GM12878 (cell line): ENCODE data around the gene KLF7. TPM values are rescaled to one million over a fixed set of nuclear protein-coding genes. Genes with fewer than 3 reads are reported as not detected.

Experiments used
- ATAC-seq: fragments of 200-7000 bp; cut with Tn5 transposase; 3 replicates; pipeline ENCODE4 v1.9.1; 2020; ENCODE audit warnings: mild to moderate bottlenecking, moderate library complexity
- BruUV-seq: library from RNA; stranded (reverse); fragments of 400-500 nt; replicated peaks from 2 replicates; lab custom pipeline; 2021; lab: Mats Ljungman, UMichigan
- CTCF ChIA-PET: fragments of 300-600 bp; sonication (Branson Sonifier 250); formaldehyde crosslinking; extraction: SDS; loops from one replicate; lab custom pipeline; 2021; ENCODE audit warnings: inconsistent platforms; lab: Yijun Ruan, JAX
- POLR2A ChIA-PET: fragments of 350-600 bp; formaldehyde crosslinking; extraction: SDS; loops from one replicate; lab custom pipeline; 2021; ENCODE audit warnings: inconsistent platforms; lab: Charles Lee
- RAD21 ChIA-PET: fragments of 300-600 bp; sonication (Branson Sonifier 250); formaldehyde crosslinking; loops from one replicate; lab custom pipeline; 2023; ENCODE audit warnings: antibody characterized with exemption; ENCODE audit not compliant: unreplicated experiment; lab: Charles Lee
- SMC1A ChIA-PET: fragments of 300-600 bp; sonication (Branson Sonifier 250); formaldehyde crosslinking; loops from one replicate; lab custom pipeline; 2023; ENCODE audit not compliant: unreplicated experiment, uncharacterized antibody; lab: Charles Lee
- DNase-seq: peaks from one replicate; pipeline ENCODE4 v3.0.0-alpha.2; 2011; ENCODE audit warnings: low read depth, low spot score
- FAIRE-seq: peaks from 3 replicates; lab custom pipeline; 2011; peaks lifted over from hg19 to GRCh38; lab: Jason Lieb, UNC
- H2AFZ ChIP-seq: 2 replicates; pipeline ENCODE4 v1.6.0; 2011; ENCODE audit warnings: low read depth, low read length, control low read depth; ENCODE audit not compliant: control insufficient read depth
- H3K27ac ChIP-seq: 2 replicates; pipeline ENCODE4 v1.5.1; 2011; ENCODE audit warnings: control low read depth; ENCODE audit not compliant: control insufficient read depth, insufficient read depth
- H3K27me3 ChIP-seq, 2 experiments: replicated peaks in 1 of 2; 2 replicates each; pipeline versions ENCODE4 v1.6.0 to v1.6.1; 2011; ENCODE audit warnings: low read length in 1 of 2; ENCODE audit not compliant: control insufficient read depth in 2 of 2, insufficient read depth in 2 of 2
- H3K36me3 ChIP-seq, 2 experiments: 2 replicates each; pipeline ENCODE4 v1.5.1; 2011; ENCODE audit warnings: low read length in 1 of 2; ENCODE audit not compliant: control insufficient read depth in 2 of 2, insufficient read depth in 2 of 2
- H3K4me1 ChIP-seq: 2 replicates; pipeline ENCODE4 v1.6.1; 2011; ENCODE audit warnings: mild to moderate bottlenecking, low read length, moderate library complexity, mixed read lengths; ENCODE audit not compliant: control insufficient read depth, insufficient read depth
- H3K4me2 ChIP-seq: 2 replicates; pipeline ENCODE4 v1.6.0; 2011; ENCODE audit warnings: control low read depth; ENCODE audit not compliant: control insufficient read depth, insufficient read depth
- H3K4me3 ChIP-seq: fragments of 200-600 bp; sonication (generic); 2 replicates; pipeline ENCODE4 v1.5.1; 2016
- H3K79me2 ChIP-seq: 2 replicates; pipeline ENCODE4 v1.6.0; 2011; ENCODE audit warnings: low read length; ENCODE audit not compliant: control insufficient read depth, insufficient read depth
- H3K9ac ChIP-seq: 2 replicates; pipeline ENCODE4 v1.8.0; 2011; ENCODE audit warnings: low read length, control low read depth, mixed read lengths; ENCODE audit not compliant: control insufficient read depth, insufficient read depth
- H3K9me3 ChIP-seq: replicated peaks from 3 replicates; pipeline ENCODE4 v1.5.1; 2011; ENCODE audit warnings: mild to moderate bottlenecking, low read length; ENCODE audit not compliant: control insufficient read depth, insufficient read depth
- H4K20me1 ChIP-seq: 2 replicates; pipeline ENCODE4 v1.6.0; 2011; ENCODE audit not compliant: control insufficient read depth, insufficient read depth
- CHD4 ChIP-seq: fragments of 200-600 bp; sonication (generic); IDR thresholded peaks from 2 replicates; pipeline ENCODE4 v1.6.1; 2016; ENCODE audit warnings: mild to moderate bottlenecking
- GATAD2B ChIP-seq: fragments of 450-650 bp; conservative IDR thresholded peaks from 2 replicates; pipeline ENCODE4 v1.6.1; 2017; ENCODE audit warnings: low read depth, mild to moderate bottlenecking, moderate library complexity
- PAX8 ChIP-seq: fragments of 450-650 bp; IDR thresholded peaks from 2 replicates; pipeline ENCODE4 v1.6.1; 2017; ENCODE audit warnings: mild to moderate bottlenecking, moderate library complexity
- PKNOX1 ChIP-seq: fragments of 450-650 bp; IDR thresholded peaks from 2 replicates; pipeline ENCODE4 v1.6.1; 2016; ENCODE audit warnings: mild to moderate bottlenecking
- SREBF2 ChIP-seq: IDR thresholded peaks from 2 replicates; pipeline ENCODE4 v1.6.1; 2012; ENCODE audit warnings: mild to moderate bottlenecking, low read length
- SRF ChIP-seq, 2 experiments: IDR thresholded peaks; 2 replicates each; pipeline ENCODE4 v1.6.1; 2011; ENCODE audit warnings: low read depth in 2 of 2, low read length in 2 of 2, mild to moderate bottlenecking in 1 of 2, moderate library complexity in 1 of 2
- TARDBP ChIP-seq: IDR thresholded peaks from 2 replicates; pipeline ENCODE4 v1.6.1; 2016; ENCODE audit warnings: borderline replicate concordance
- WGBS: methylation state at CpG from one replicate; pipeline ENCODE4 v1.1.6; 2016; ENCODE audit warnings: low lambda C conversion rate; ENCODE audit not compliant: insufficient replicate concordance, insufficient coverage; ENCODE audit errors: missing lambda C conversion rate; 5-methylcytosine and 5-hydroxymethylcytosine counted together
- in situ Hi-C: fragments of 300-500 bp; cut with MboI; formaldehyde crosslinking; loops from 9 replicates; pipeline ENCODE4 v1.14.3; 2018; ENCODE audit warnings: mixed read lengths
- intact Hi-C: fragments of 100-400 bp; cut with micrococcal nuclease; formaldehyde crosslinking; loops from one replicate; pipeline ENCODE4 v1.14.2; 2022; ENCODE audit not compliant: unreplicated experiment
- polyA plus RNA-seq, 11 experiments: library from polyadenylated mRNA; depleted of rRNA in 4 of 11; unstranded in 6 of 11; stranded (reverse) in 5 of 11; fragments of >200 nt; fragmentation: Nextera tagmentation in 4 of 11; fragmentation: Illumina TruSeq in 1 of 11; extraction: Ambion mirVana in 4 of 11; extraction: Trizol in 1 of 11; gene quantifications; 1 replicate in 1 of 11; 2 replicates in 10 of 11; pipeline versions ENCODE4 v1.2.1 to v1.2.3, GENCODE V29; 2011 to 2016; ENCODE audit warnings: inconsistent platforms in 2 of 11, missing spikeins in 2 of 11, low read depth in 1 of 11
- total RNA-seq, 4 experiments: library from RNA; depleted of rRNA in 3 of 4; stranded (reverse); fragments of >200 nt in 3 of 4; fragmentation: Illumina TruSeq in 1 of 4; extraction: Trizol in 1 of 4; gene quantifications; 2 replicates each; pipeline versions ENCODE4 v1.2.1 to v1.2.3, GENCODE V29; 2013 to 2021
- TF ChIP-seq, protein P1 (sequence below): fragments of 450-650 bp; IDR thresholded peaks from 2 replicates; pipeline ENCODE4 v1.6.1; 2017; ENCODE audit warnings: antibody characterized with exemption, mild to moderate bottlenecking, moderate library complexity

Gene KLF7
- total and polyA plus RNA-seq, 10 of the 15 experiments (the other 5 are each of a cell fraction or from before 2014, with no cell fraction given) = 2.4 to 24.8 (median 8.5) TPM

- intact Hi-C loops (no loop called here), in situ Hi-C loops (no loop called here)
- ChIA-PET SMC1A (interaction anchor here (0.8 to 1.3 kb wide), 3 partner anchors 10 to 134 kb away, joined by 3 read pairs; no protein-coding TSS in a partner anchor), RAD21 (interaction anchor here (1.0 to 1.3 kb wide), 2 partner anchors 50 to 349 kb away, joined by 3 to 6 read pairs; no protein-coding TSS in a partner anchor), POLR2A (interaction anchor here (1.0 kb wide), 1 partner anchor 11 kb away, joined by 4 read pairs; no protein-coding TSS in a partner anchor), CTCF (interaction anchor here (0.8 to 1.6 kb wide), 2 partner anchors 9 to 49 kb away, joined by 3 read pairs; no protein-coding TSS in a partner anchor)
- Histone ChIP-seq H3K27me3 (no peaks in the 10 kb centered on the region), H3K27ac (no peak overlapping the region), H3K79me2 (no peaks in the 10 kb centered on the region; the same call in none of the 2 replicates), H4K20me1 (no peaks in the 10 kb centered on the region), H3K9ac (no peak overlapping the region), H3K36me3 (no peaks in the 10 kb centered on the region; a peak in 1 of 4 replicates), H2AFZ (no peak overlapping the region), H3K4me1 (no peaks in the 10 kb centered on the region), H3K4me2 (no peak overlapping the region), H3K4me3 (no peak overlapping the region), H3K9me3 (no peaks in the 10 kb centered on the region)
- FAIRE-seq (no peak), DNase-seq (no peak), ATAC-seq (no peak; the same call in 2 of the 3 replicates)
- BruUV-seq = no TSS peak
- WGBS = 24% methylated on average over 4 of the region's 4 CpGs
- TF ChIP-seq SRF (IDR thresholded peaks at IDR 0.05; ENCODE audit: low read depth in 2 of 2, low read length in 2 of 2) (no peak), PKNOX1 (peak; percentile 61)
Measured at GRCh38 chr2:207123335-207123744, 42.4 kb downstream of the KLF7 start.

DNA sequence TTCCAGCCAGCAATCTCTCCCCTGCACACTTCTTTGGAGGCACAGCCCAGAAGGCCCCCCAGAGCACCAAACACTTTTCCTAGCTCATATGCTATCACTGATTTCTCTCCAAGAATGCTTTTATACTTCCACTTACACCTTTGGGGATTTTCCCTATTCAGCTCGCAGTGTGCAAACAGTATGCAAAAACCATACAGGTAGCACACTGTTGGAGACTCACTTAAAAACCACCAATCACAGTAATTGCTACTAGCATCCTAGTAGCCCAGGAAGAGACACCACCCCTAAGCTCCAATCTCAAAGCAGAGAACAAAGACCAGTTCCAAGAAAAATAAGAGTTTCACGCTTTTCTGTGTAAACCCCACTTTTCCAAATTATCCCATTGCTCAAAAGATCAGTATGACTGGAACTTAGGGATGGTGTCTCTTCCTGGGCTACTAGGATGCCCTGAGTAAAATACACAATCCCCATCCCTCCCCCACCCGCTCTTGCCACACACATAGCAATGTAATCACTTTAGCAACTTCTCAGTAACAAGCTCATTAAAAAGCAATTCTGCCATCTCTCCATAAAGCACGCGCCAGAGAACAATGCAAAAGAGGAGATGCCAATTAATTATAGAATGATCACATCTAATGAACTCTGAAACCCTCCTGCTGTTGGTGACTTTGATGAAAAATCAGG lies 43.0 kb downstream of the KLF7 start:
- no peak overlapping the region for H3K27ac ChIP-seq
- BruUV-seq = no TSS peak
- in situ Hi-C loops (no loop called here), intact Hi-C loops (no loop called here)
- H3K36me3 ChIP-seq = no peaks in the 10 kb centered on the region; a peak in 1 of 4 replicates
- 83% methylated on average over 5 of the region's 5 CpGs for WGBS
- DNase-seq = no peak
- no peak overlapping the region for H3K9ac ChIP-seq
- H3K4me2 ChIP-seq = no peak overlapping the region
- H3K4me1 ChIP-seq = no peaks in the 10 kb centered on the region
- no peaks in the 10 kb centered on the region for H3K9me3 ChIP-seq
- no peaks in the 10 kb centered on the region for H4K20me1 ChIP-seq
- no peaks in the 10 kb centered on the region; the same call in none of the 2 replicates for H3K79me2 ChIP-seq
- H3K27me3 ChIP-seq = no peaks in the 10 kb centered on the region
- H2AFZ ChIP-seq = no peak overlapping the region
- FAIRE-seq = no peak
- H3K4me3 ChIP-seq = no peak overlapping the region
- ChIA-PET CTCF (interaction anchor here (0.8 to 1.6 kb wide), 2 partner anchors 9 to 49 kb away, joined by 3 read pairs; no protein-coding TSS in a partner anchor), SMC1A (interaction anchor here (0.8 to 1.3 kb wide), 3 partner anchors 10 to 134 kb away, joined by 3 read pairs; no protein-coding TSS in a partner anchor), POLR2A (interaction anchor here (1.0 kb wide), 1 partner anchor 10 kb away, joined by 4 read pairs; no protein-coding TSS in a partner anchor), RAD21 (interaction anchor here (1.0 to 1.3 kb wide), 2 partner anchors 49 to 349 kb away, joined by 3 to 6 read pairs; no protein-coding TSS in a partner anchor)
- ATAC-seq = no peak
- TF ChIP-seq, protein P1, sequence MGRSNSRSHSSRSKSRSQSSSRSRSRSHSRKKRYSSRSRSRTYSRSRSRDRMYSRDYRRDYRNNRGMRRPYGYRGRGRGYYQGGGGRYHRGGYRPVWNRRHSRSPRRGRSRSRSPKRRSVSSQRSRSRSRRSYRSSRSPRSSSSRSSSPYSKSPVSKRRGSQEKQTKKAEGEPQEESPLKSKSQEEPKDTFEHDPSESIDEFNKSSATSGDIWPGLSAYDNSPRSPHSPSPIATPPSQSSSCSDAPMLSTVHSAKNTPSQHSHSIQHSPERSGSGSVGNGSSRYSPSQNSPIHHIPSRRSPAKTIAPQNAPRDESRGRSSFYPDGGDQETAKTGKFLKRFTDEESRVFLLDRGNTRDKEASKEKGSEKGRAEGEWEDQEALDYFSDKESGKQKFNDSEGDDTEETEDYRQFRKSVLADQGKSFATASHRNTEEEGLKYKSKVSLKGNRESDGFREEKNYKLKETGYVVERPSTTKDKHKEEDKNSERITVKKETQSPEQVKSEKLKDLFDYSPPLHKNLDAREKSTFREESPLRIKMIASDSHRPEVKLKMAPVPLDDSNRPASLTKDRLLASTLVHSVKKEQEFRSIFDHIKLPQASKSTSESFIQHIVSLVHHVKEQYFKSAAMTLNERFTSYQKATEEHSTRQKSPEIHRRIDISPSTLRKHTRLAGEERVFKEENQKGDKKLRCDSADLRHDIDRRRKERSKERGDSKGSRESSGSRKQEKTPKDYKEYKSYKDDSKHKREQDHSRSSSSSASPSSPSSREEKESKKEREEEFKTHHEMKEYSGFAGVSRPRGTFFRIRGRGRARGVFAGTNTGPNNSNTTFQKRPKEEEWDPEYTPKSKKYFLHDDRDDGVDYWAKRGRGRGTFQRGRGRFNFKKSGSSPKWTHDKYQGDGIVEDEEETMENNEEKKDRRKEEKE = no peak
- TF ChIP-seq GATAD2B (no peak), PAX8 (no peak), CHD4 (no peak), SREBF2 (no peak), TARDBP (no peak)
